Choroid plexus epithelial cell (primary cell): ENCODE measurements around the gene PIGO.

Experiments
- DNase-seq: peaks from one replicate; pipeline ENCODE4 v3.0.0-alpha.2; 2010; ENCODE audit warnings: low read depth
- H3K4me3 ChIP-seq: 2 replicates; pipeline ENCODE4 v1.5.1; 2011; ENCODE audit warnings: low read depth, mild to moderate bottlenecking, control low read depth, low read length, moderate library complexity
- TF ChIP-seq, protein P1 (sequence below): conservative IDR thresholded peaks from 2 replicates; pipeline ENCODE4 v1.5.1; 2011; ENCODE audit warnings: low read depth, mild to moderate bottlenecking, control low read depth, inconsistent platforms, low read length, moderate library complexity

Gene PIGO

GRCh38 chr9:35044071-35044470 lies 52.3 kb downstream of the PIGO start:
- TF ChIP-seq, protein P1, sequence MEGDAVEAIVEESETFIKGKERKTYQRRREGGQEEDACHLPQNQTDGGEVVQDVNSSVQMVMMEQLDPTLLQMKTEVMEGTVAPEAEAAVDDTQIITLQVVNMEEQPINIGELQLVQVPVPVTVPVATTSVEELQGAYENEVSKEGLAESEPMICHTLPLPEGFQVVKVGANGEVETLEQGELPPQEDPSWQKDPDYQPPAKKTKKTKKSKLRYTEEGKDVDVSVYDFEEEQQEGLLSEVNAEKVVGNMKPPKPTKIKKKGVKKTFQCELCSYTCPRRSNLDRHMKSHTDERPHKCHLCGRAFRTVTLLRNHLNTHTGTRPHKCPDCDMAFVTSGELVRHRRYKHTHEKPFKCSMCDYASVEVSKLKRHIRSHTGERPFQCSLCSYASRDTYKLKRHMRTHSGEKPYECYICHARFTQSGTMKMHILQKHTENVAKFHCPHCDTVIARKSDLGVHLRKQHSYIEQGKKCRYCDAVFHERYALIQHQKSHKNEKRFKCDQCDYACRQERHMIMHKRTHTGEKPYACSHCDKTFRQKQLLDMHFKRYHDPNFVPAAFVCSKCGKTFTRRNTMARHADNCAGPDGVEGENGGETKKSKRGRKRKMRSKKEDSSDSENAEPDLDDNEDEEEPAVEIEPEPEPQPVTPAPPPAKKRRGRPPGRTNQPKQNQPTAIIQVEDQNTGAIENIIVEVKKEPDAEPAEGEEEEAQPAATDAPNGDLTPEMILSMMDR: no peak
- H3K4me3 ChIP-seq: no peak overlapping the region
- DNase-seq: no peak

GRCh38 chr9:35042891-35043545 lies 53.4 kb downstream of the PIGO start:
- DNase-seq: no peak
- TF ChIP-seq, protein P1: no peak
- no peak overlapping the region for H3K4me3 ChIP-seq

DNA sequence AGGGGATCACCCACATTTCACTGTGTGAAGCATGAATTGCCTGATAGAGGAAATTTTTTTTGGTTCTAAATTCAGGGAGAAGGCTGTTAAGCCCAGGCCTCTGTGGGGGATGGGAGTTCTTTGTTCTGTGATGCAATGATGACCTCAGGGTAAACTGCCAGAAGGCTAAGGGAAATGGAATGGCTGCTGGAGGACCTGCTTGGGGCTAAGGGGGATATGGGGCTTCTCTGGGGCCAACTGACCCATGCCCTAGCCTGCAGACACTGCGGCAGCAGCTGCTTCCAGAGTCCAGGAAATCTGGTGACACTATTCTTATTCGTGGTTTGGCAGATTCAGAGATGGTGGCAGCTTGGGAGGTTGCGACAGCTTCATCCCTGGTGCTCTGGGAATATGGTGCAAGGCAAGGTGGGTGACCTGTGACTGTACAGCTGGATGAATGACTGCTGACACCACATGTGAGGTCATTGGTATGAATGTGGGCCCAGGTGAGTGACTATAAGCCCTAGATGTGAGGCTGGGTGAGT lies 54.2 kb downstream of the PIGO start:
- DNase-seq: peak; percentile 47
- TF ChIP-seq, protein P1: no peak
- H3K4me3 ChIP-seq: no peak overlapping the region
